HG03571 (cell line): ENCODE results near the gene CYP4F22.
"Not testable (repeated sequence)": the region's sequence is repeated elsewhere in the genome, so short reads cannot be mapped to it uniquely, and the experiment has no call there.

ENCODE experiments used
- ATAC-seq: cut with Tn5 transposase; IDR thresholded peaks from one replicate; pipeline ENCODE4 v1.9.1; 2021; ENCODE audit not compliant: unreplicated experiment

CYP4F22 gene

GRCh38 chr19:15533522-15533830 is 25.2 kb downstream of the CYP4F22 start:
- ATAC-seq = not testable (repeated sequence)

DNA sequence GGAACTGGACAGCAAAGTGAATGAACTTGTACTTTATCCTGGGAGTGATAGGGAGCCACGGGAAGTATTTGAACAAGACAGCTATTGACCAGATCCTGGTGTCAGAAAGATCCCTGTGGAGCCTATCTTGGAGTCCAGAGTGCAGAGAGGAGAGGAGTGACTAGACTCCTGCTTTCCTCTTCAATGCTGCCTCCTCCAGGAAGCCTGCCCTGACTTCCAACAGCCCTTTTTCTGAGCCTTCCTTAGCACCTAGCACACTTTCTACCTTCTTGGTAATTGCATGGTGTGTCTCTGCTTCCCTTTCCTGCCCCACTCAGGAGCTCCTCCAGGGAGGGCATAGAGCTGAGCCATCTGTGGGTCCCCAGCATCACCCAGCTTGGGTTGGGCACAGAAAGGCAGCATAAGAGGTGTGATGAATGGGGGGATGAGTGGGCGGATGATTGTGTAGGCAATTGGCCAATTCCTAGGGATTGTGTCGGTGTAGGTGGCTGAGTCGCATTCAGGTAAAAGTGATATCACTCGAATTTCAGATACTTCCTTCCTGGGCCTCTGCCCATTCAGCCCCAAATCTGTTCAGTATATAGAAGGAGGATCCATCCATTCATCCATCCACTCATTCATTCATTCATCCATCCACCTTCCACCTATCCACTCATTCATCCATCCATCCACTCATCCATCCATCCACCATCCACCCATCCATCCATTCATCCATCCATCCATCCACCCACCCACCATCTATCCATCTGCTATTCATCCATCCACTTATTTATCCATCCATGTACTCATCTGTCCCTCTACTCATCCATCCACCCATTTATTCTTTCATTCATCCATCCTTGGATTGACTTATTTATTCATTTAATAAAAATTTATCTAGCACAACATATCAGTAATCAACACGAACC is 26.9 kb downstream of the CYP4F22 start:
- no peak for ATAC-seq

DNA sequence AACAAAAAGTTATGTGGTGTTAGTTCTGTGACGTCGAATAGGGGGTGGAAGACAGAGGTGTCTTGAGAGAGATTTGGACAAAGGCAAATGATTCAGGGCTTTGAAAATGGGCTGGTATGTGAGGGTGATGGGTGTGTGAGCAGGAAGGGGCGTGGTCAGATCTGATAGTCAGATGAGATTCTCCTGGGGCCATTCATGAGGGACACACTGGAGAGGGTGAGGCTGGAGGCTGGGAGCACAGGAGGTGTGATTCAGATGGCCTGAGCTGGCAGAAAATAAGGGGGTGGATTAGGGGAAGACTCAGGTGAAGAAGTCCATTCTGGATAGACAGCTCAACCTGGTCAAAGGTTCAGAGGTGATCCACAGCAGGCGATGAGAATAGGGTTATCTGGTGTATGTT is 28.0 kb downstream of the CYP4F22 start:
- no peak for ATAC-seq

DNA sequence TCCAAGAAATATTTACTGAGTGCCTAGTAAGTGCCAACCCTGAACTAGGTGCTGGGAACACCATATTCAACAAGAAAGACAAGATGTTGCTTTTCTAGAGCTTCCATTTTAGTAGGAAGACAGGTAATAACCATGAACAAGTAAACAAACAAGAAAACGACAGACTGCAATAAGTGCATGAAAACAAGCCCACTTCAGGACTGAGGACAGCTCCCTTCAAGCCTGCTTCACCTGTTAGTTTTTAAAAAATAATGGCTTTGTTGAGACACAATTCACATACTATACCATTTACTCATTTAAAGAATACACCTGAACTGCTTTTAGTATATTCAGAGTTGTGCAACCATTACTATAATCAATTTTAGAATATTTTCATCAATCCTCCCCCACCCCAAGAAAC is 30.4 kb downstream of the CYP4F22 start:
- ATAC-seq = no peak

- ATAC-seq = no peak
These were observed 31.3 kb downstream of the CYP4F22 start for GRCh38 chr19:15539638-15540037.

GRCh38 chr19:15540435-15540834 is 32.1 kb downstream of the CYP4F22 start:
- no peak for ATAC-seq

GRCh38 chr19:15544283-15544682 is 36.0 kb downstream of the CYP4F22 start:
- ATAC-seq = no peak

- ATAC-seq = no peak
These were observed 36.6 kb downstream of the CYP4F22 start for GRCh38 chr19:15544970-15545369.

GRCh38 chr19:15548648-15549047 is 40.3 kb downstream of the CYP4F22 start:
- no peak for ATAC-seq

DNA sequence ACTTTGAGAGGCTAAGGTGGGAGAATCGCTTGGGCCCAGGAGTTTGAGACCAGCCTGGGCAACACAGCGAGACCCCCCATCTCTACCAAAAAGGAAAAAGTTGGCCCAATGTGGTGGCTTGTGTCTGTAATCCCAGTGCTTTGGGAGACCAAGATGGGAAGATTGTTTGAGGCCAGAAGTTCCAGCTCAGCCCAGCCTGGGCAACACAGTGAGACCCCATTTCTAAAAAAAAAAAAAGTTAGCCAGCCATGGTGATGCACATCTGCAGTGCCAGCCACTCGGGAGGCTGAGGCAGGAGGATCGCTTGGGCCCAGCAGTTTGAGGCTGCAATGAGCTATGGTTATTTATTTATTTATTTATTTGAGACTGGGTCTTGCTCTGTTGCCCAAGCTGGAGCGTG is 41.3 kb downstream of the CYP4F22 start:
- no peak for ATAC-seq

GRCh38 chr19:15550273-15550672 is 41.9 kb downstream of the CYP4F22 start:
- no peak for ATAC-seq

DNA sequence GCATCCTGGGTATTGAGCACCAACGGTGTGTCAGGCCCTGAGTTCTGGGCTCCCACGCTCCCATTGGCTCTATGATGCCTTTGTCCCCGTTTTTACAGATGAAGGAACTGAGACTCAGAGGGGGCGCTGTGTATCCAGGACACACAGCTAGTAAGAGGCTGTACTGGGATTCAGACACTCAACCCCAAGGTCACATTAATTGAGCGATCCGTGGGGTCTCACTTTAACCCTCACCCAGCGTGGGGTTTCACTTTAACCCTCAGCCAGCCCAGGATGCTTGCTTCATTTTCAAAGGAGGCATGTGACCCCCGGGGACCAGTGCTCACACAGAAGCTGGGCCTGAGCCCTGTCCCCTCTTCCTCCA is 42.6 kb downstream of the CYP4F22 start:
- ATAC-seq = no peak

GRCh38 chr19:15551293-15552004 is 43.1 kb downstream of the CYP4F22 start:
- no peak for ATAC-seq

GRCh38 chr19:15555021-15555420 is 46.7 kb downstream of the CYP4F22 start:
- ATAC-seq = no peak

DNA sequence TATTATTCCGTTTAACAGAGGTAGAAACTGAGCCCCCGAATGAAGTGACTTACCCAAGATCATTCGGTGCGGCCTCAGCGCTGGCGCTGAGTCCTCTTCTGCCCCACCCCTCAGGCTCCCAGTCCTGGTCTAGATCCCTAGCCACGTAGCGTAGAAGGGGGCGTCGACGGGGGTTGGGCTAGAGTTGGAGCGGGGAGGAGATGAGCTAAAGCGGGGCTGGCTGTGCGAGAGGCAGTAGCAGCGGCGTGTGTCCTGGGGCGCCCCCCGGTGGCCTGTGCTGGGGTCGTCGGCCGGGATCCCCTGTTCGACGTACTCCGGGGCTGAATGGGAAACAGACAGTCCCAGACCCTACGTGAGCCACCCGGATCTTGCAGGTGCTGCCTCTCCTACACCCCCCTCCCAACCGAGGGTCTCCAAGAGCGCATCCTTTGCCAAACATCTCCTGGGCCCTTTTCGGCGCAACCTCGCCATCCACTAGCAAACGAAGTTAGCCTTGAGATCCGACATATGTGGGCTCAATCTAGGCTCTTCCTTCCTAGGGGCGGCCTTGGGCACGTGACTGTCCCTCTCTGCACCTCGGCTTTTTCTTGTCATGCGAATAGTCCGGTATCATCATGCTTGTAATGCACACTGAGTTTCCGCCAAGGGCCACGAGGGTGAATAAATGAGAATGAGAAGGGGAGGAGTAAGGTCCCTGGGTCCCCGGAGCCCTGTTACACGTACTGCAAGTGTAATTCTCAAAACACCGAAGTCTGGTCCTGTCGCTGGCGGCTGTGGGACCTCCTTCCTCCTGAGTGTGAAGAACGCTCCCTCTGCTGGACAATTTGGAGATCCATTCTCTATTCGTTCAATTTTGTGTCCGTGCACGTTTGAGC is 47.7 kb downstream of the CYP4F22 start:
- no peak for ATAC-seq

DNA sequence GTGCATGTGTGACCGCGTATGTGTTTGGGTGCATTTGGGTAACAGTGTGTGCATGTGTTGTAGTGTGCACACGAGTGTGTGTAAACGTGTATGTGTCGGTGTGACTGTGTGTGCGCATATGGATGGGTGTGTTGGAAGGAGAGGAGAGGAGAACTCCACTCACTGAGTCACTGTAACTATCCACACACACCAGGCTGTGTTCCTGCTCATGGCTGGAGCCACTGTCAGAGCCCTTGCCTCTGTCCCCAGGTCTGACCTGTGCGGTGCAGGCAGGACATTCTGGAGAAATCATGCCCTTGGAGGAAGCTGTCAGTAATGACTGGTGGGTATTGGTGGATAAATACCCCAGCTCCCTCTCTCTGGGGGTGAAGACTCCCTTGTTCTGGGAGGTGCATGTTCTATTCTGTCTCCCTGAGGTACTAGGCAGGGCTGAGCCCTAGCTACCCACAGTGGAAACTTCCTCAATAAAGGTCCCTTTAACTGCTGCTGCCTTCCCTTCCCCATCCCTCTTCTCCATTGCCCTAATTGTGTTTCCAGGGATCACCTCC is 48.4 kb downstream of the CYP4F22 start:
- no peak for ATAC-seq

- no peak for ATAC-seq
These were observed 48.9 kb downstream of the CYP4F22 start for GRCh38 chr19:15557223-15557622.

DNA sequence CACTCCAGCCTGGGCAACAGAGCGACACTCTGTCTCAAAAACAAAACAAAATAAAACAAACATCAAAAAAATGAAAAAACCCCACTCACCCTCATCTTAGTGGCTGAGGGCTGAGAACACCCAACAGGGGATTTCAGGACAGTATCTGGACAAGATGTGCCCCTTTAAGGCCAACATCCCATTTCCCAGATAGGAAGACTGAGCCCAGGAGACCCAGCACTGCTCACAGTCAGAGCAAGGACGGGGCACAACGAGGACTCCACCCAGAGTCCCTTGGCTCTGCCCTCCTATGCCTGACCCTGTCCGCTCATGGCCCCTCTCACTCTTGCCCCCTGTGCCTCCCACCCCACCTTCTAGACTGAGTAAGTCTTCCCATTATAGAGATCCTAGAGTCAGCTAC is 53.8 kb downstream of the CYP4F22 start:
- no peak for ATAC-seq

DNA sequence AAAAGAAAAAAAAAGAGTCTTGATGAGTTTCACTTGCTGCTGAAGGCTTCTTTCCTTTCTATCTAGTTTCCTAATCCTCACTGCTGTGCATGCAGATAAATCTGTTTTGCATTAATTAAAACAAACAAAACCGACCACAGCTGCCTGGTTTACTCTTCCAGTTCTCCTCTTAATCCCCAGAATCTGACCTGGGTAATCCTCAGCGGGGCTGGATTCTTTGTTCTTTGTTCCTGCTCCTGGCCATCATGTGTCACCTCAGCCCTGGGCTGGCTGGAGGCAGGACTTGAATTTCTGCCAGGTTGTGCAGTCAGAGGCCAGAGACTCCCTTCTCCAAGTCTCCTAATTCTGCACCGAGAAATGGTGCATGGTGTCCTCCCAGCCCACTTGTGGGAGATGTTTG is 54.5 kb downstream of the CYP4F22 start:
- no peak for ATAC-seq

GRCh38 chr19:15563325-15563794 is 55.0 kb downstream of the CYP4F22 start:
- no peak for ATAC-seq

GRCh38 chr19:15563931-15564330 is 55.6 kb downstream of the CYP4F22 start:
- ATAC-seq = no peak
